Measurements from ENCODE around the gene BORCS5. TPM values are rescaled to one million over a fixed set of nuclear protein-coding genes. Genes with fewer than 3 reads are reported as not detected.

The BORCS5 gene
- total RNA-seq, 1 experiment from 2014 or later: 25.7 TPM

GRCh38 chr12:12492547-12492946 is 135.7 kb downstream of the BORCS5 start:
- Mint-ChIP-seq H3K9me3 (ENCODE audit: unreplicated experiment) (no peaks in the 10 kb centered on the region), H3K36me3 (ENCODE audit: insufficient read depth, unreplicated experiment) (no peaks in the 10 kb centered on the region), H3K27ac (ENCODE audit: unreplicated experiment) (no peak overlapping the region), H3K27me3 (ENCODE audit: insufficient read depth, unreplicated experiment) (no peaks in the 10 kb centered on the region), H3K4me1 (ENCODE audit: low read depth, unreplicated experiment) (no peaks in the 10 kb centered on the region), H3K4me3 (ENCODE audit: unreplicated experiment) (no peak overlapping the region)
- Histone ChIP-seq H3K9me3 (no peaks in the 10 kb centered on the region), H3K27me3 (replicated peaks; ENCODE audit: control insufficient read depth, insufficient read depth, low read length) (no peaks in the 10 kb centered on the region), H3K4me3 (ENCODE audit: low read depth, low read length) (no peak overlapping the region), H3K4me1 (peaks cover 31% of the 10 kb centered on the region), H3K36me3 (ENCODE audit: control insufficient read depth, insufficient read depth, low read length) (0 out of 2 replicates have a peak, but pooled peaks cover 4% of the 10 kb centered on the region)
- TF ChIP-seq CTCF (IDR thresholded peaks at IDR 0.05; ENCODE audit: insufficient read depth in 1 of 2, low read depth in 1 of 2, low read length in 1 of 2, severe bottlenecking in 1 of 2, unreplicated experiment in 1 of 2): no peak
- no peak for DNase-seq
- BruUV-seq (replicated peaks): no TSS peak
- intact Hi-C loops (cut with micrococcal nuclease; ENCODE audit: unreplicated experiment): no loop called here
- ChIA-PET CTCF (no interaction called here), POLR2A (interaction anchor here (0.6 kb wide), 1 partner anchor 172 kb away, joined by 3 read pairs; no protein-coding TSS in a partner anchor)

- H3K9me3 ChIP-seq: no peaks in the 10 kb centered on the region
- no peak for TF ChIP-seq CTCF (IDR thresholded peaks at IDR 0.05; ENCODE audit: insufficient read depth in 1 of 2, low read depth in 1 of 2, low read length in 1 of 2, severe bottlenecking in 1 of 2, unreplicated experiment in 1 of 2)
- no peaks in the 10 kb centered on the region for H3K27me3 ChIP-seq (replicated peaks; ENCODE audit: control insufficient read depth, insufficient read depth, low read length)
- peaks cover 18% of the 10 kb centered on the region for H3K36me3 Mint-ChIP-seq (ENCODE audit: insufficient read depth, unreplicated experiment)
- H3K27ac Mint-ChIP-seq (ENCODE audit: unreplicated experiment): no peak overlapping the region
- no peak overlapping the region for H3K4me3 Mint-ChIP-seq (ENCODE audit: unreplicated experiment)
- H3K4me1 Mint-ChIP-seq (ENCODE audit: low read depth, unreplicated experiment): peaks cover 7% of the 10 kb centered on the region
- intact Hi-C loops (cut with micrococcal nuclease; ENCODE audit: unreplicated experiment): no loop called here
- 0 out of 2 replicates have a peak, but pooled peaks cover 4% of the 10 kb centered on the region for H3K36me3 ChIP-seq (ENCODE audit: control insufficient read depth, insufficient read depth, low read length)
- no peaks in the 10 kb centered on the region for H3K9me3 Mint-ChIP-seq (ENCODE audit: unreplicated experiment)
- peaks cover 14% of the 10 kb centered on the region for H3K4me1 ChIP-seq
- H3K27me3 Mint-ChIP-seq (ENCODE audit: insufficient read depth, unreplicated experiment): no peaks in the 10 kb centered on the region
- CTCF ChIA-PET: no interaction called here
- no peak overlapping the region for H3K4me3 ChIP-seq (ENCODE audit: low read depth, low read length)
- no peak for DNase-seq
- POLR2A ChIA-PET: no interaction called here
- BruUV-seq (replicated peaks): no TSS peak
Measured at GRCh38 chr12:12495536-12495935, 138.7 kb downstream of the BORCS5 start.

GRCh38 chr12:12498210-12498609 is 141.3 kb downstream of the BORCS5 start:
- H3K9me3 ChIP-seq: no peaks in the 10 kb centered on the region
- no peak for TF ChIP-seq CTCF (IDR thresholded peaks at IDR 0.05; ENCODE audit: insufficient read depth in 1 of 2, low read depth in 1 of 2, low read length in 1 of 2, severe bottlenecking in 1 of 2, unreplicated experiment in 1 of 2)
- Mint-ChIP-seq H3K4me3 (ENCODE audit: unreplicated experiment) (no peak overlapping the region), H3K27me3 (ENCODE audit: insufficient read depth, unreplicated experiment) (no peaks in the 10 kb centered on the region), H3K27ac (ENCODE audit: unreplicated experiment) (no peak overlapping the region), H3K4me1 (ENCODE audit: low read depth, unreplicated experiment) (peaks cover 13% of the 10 kb centered on the region), H3K36me3 (ENCODE audit: insufficient read depth, unreplicated experiment) (peaks cover 38% of the 10 kb centered on the region), H3K9me3 (ENCODE audit: unreplicated experiment) (no peaks in the 10 kb centered on the region)
- CTCF ChIA-PET: no interaction called here
- H3K27me3 ChIP-seq (replicated peaks; ENCODE audit: control insufficient read depth, insufficient read depth, low read length): no peaks in the 10 kb centered on the region
- H3K36me3 ChIP-seq (ENCODE audit: control insufficient read depth, insufficient read depth, low read length): 0 out of 2 replicates have a peak, but pooled peaks cover 2% of the 10 kb centered on the region
- POLR2A ChIA-PET: no interaction called here
- intact Hi-C loops (cut with micrococcal nuclease; ENCODE audit: unreplicated experiment): no loop called here
- H3K4me3 ChIP-seq (ENCODE audit: low read depth, low read length): no peak overlapping the region
- BruUV-seq (replicated peaks): no TSS peak
- no peaks in the 10 kb centered on the region; the same call in 1 of the 2 replicates for H3K4me1 ChIP-seq
- DNase-seq: no peak

Data from Caco-2 (cell line).